GM06990 (cell line): ENCODE data around the gene SPATA32.

Experiments
- DNase-seq: peaks from one replicate; pipeline ENCODE4 v3.0.0-alpha.2; 2011; ENCODE audit not compliant: insufficient read length; ENCODE audit errors: extremely low read depth
- H3K27me3 ChIP-seq: replicated peaks from 2 replicates; pipeline ENCODE4 v1.6.0; 2011; ENCODE audit warnings: low read length; ENCODE audit not compliant: control insufficient read depth, insufficient read depth
- H3K36me3 ChIP-seq: 2 replicates; pipeline ENCODE4 v1.5.1; 2011; ENCODE audit warnings: low read length; ENCODE audit not compliant: control insufficient read depth, insufficient read depth
- H3K4me3 ChIP-seq: replicated peaks from 2 replicates; pipeline ENCODE4 v1.5.1; 2011; ENCODE audit warnings: low read depth, mild to moderate bottlenecking, control low read depth, low read length
- CTCF ChIP-seq: IDR thresholded peaks from 2 replicates; pipeline ENCODE4 v1.5.1; 2011; ENCODE audit warnings: low read length, control low read depth, mild to moderate bottlenecking, inconsistent platforms; ENCODE audit not compliant: insufficient read depth, poor library complexity, severe bottlenecking

The SPATA32 gene

DNA sequence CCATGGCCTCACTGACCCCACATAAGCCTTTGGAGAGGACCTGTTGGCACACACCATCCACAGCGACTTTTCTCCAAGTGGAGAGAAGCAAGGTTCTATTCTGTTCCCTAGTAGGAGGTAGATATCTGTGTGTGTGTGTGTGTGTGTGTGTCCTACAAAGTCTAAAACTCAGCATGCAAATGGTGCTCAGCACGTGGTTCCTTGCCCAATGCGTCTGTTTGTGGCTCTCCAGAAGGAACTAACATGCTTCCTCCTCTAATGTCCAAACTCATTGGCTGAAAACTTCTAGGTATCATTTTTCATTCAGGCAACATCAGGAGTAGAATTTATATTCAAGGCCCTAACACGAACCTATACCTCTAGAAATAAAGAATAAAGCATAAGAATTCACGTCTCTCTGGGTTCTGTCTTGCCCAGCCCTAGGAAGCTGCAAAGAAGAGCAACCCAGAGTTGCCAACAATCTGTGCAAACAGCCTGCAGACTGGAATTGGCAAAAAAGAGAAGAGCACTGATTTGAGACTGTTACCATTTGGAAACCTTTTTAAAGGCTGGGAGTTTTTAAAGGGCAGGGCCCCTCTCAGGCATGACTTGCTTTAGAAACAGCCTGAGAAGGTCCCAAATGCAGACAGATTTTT lies 29.4 kb upstream of the SPATA32 start:
- TF ChIP-seq CTCF: no peak
- Histone ChIP-seq H3K36me3 (peaks cover 38% of the 10 kb centered on the region), H3K4me3 (no peak overlapping the region), H3K27me3 (no peaks in the 10 kb centered on the region)
- no peak for DNase-seq

GRCh38 chr17:45290269-45290765 lies 28.4 kb upstream of the SPATA32 start:
- H3K36me3 ChIP-seq: peaks cover 43% of the 10 kb centered on the region
- H3K27me3 ChIP-seq: no peaks in the 10 kb centered on the region
- no peak for DNase-seq
- no peak overlapping the region for H3K4me3 ChIP-seq
- no peak for TF ChIP-seq CTCF

DNA sequence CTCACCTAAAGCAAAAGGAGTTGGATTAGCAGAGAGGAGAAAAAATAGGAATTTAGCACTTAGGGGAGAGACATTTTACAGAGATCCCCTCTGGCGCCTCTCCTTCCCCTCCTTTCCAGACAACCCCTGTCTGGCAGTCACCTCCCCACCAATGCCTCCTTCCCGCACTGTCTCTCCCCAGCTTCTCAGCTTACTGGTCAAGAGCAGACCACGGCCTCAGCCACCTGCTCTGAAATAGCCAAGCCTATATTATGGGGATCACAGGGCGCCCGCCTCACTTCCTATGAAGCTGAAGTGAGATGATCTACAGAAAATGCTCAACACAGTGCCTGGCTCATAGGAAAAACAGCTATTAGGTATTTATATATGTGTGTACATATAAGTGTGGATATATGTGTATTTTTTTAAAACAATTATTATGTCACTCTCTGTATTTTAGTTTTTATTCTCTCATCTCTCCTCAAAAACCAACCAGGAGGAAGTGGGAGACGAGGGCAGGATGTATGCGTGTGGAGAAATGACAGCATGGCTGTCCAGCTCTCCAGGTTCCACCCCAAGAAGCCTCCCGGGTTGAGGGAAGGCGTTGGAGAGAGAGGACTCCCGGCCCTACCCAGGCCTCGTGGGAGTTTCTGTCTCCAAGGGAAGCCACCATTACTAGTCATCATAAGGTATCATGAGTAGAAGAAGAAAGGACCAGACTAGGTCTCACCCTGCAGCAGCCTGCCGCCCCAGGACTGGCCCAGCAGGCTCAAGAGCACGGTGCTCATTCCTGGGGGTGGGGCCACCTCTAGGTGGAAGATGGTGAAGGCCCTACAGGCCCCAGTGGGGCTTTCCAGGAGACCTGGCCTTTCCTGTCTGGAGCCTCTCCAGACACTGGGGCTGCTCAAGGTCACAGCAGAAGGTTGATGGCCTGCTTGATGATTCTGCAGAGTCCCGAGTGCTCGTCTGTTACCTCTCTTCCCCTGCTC lies 27.7 kb upstream of the SPATA32 start:
- no peak for DNase-seq
- TF ChIP-seq CTCF: no peak
- Histone ChIP-seq H3K4me3 (no peak overlapping the region), H3K27me3 (no peaks in the 10 kb centered on the region), H3K36me3 (peaks cover 48% of the 10 kb centered on the region)

- no peaks in the 10 kb centered on the region for H3K27me3 ChIP-seq
- no peak for DNase-seq
- H3K4me3 ChIP-seq: no peak overlapping the region
- H3K36me3 ChIP-seq: peaks cover 55% of the 10 kb centered on the region
- no peak for TF ChIP-seq CTCF
Observed at GRCh38 chr17:45288825-45289224, 26.9 kb upstream of the SPATA32 start.

- DNase-seq: no peak
- no peaks in the 10 kb centered on the region for H3K27me3 ChIP-seq
- no peak for TF ChIP-seq CTCF
- H3K4me3 ChIP-seq: no peak overlapping the region
- peaks cover 60% of the 10 kb centered on the region for H3K36me3 ChIP-seq
Observed at GRCh38 chr17:45287526-45288500, 25.9 kb upstream of the SPATA32 start.
